Left ventricle myocardium inferior (tissue), 1 donor: ENCODE results near the gene MAP7. TPM values are rescaled to one million over a fixed set of nuclear protein-coding genes. Genes with fewer than 3 reads are reported as not detected.

Source experiments
- DNase-seq: peaks from one replicate; pipeline ENCODE4 v3.0.0-alpha.2; 2020
- H3K27ac ChIP-seq: fragments of 200-600 bp; replicated peaks from 2 replicates; pipeline ENCODE4 v1.8.0; 2021
- H3K27me3 ChIP-seq: fragments of 200-600 bp; 2 replicates; pipeline ENCODE4 v1.8.0; 2021; ENCODE audit warnings: low read depth
- H3K36me3 ChIP-seq: fragments of 200-600 bp; 2 replicates; pipeline ENCODE4 v1.8.0; 2021
- H3K4me1 ChIP-seq: fragments of 200-600 bp; 2 replicates; pipeline ENCODE4 v1.8.0; 2021
- H3K4me3 ChIP-seq: fragments of 200-600 bp; 2 replicates; pipeline ENCODE4 v1.8.0; 2021; ENCODE audit warnings: mild to moderate bottlenecking, moderate library complexity
- H3K9me3 ChIP-seq: fragments of 200-600 bp; replicated peaks from 2 replicates; pipeline ENCODE4 v1.8.0; 2021
- intact Hi-C: fragments of 100-400 bp; cut with micrococcal nuclease; formaldehyde crosslinking; loops from one replicate; pipeline ENCODE4 v1.11.0; 2022
- total RNA-seq: library from RNA; stranded (reverse); fragmentation: NEBNext Ultra II Directional; extraction: Animal tissue kit (Norgen Biotek cat#: 25700); gene quantifications from one replicate; pipeline ENCODE4 v1.2.1, GENCODE V29; 2021
- TF ChIP-seq, protein P1 (sequence below): fragments of 200-600 bp; IDR thresholded peaks from 2 replicates; pipeline ENCODE4 v1.8.0; 2021; ENCODE audit warnings: antibody characterized with exemption, mild to moderate bottlenecking, borderline replicate concordance
- donor health status: DM: no; HTN: yes; CAD: no; lungs with severe emphysema.

Gene MAP7
- total RNA-seq, 1 donor from 2014 or later = 3.1 TPM

DNA sequence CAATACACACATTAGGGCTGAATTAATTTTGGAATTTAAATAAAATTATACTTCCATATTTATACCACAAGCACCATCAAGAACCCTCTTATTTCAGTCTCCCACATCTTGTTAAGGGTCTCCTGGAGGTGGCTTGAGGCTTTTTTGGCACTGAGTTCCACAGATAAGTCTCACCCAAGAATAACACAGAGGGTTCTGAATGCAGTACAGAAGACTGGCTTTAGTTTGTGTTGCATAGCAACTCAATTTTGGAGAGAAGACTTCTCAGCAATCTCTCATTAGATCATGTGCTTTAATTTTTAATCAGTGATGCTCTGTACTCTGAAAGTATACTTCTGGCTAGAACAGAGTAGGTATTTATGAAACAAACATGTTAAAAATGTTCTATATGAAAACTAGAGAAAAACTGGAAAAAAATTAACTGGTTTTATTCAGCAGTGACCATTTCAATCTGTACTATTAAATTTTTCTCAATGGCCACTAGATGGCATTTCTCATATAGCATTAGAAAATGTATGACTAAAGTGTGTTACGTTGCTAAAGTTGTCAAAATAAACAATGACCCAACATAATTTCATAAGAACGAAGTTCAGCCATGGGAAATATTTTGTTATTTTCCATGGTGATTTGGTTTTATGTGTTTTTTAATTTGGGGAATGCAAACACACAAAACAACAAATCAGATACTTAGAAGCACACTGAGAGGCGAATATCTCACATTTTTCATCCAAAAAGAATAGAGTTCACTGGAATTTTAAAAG, 32.7 kb upstream of the MAP7 start:
- Histone ChIP-seq H3K27ac (peak overlapping the region; percentile 36), H3K9me3 (no peaks in the 10 kb centered on the region), H3K27me3 (no peaks in the 10 kb centered on the region), H3K4me1 (peaks cover 37% of the 10 kb centered on the region), H3K4me3 (no peak overlapping the region), H3K36me3 (peaks cover 33% of the 10 kb centered on the region)
- DNase-seq = no peak
- TF ChIP-seq, protein P1, sequence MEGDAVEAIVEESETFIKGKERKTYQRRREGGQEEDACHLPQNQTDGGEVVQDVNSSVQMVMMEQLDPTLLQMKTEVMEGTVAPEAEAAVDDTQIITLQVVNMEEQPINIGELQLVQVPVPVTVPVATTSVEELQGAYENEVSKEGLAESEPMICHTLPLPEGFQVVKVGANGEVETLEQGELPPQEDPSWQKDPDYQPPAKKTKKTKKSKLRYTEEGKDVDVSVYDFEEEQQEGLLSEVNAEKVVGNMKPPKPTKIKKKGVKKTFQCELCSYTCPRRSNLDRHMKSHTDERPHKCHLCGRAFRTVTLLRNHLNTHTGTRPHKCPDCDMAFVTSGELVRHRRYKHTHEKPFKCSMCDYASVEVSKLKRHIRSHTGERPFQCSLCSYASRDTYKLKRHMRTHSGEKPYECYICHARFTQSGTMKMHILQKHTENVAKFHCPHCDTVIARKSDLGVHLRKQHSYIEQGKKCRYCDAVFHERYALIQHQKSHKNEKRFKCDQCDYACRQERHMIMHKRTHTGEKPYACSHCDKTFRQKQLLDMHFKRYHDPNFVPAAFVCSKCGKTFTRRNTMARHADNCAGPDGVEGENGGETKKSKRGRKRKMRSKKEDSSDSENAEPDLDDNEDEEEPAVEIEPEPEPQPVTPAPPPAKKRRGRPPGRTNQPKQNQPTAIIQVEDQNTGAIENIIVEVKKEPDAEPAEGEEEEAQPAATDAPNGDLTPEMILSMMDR = peak; percentile 62
- intact Hi-C loops = loop anchor here (10.0 kb wide), 1 partner anchor 212 kb away; the partner anchor contains the start of gene MAP3K5

DNA sequence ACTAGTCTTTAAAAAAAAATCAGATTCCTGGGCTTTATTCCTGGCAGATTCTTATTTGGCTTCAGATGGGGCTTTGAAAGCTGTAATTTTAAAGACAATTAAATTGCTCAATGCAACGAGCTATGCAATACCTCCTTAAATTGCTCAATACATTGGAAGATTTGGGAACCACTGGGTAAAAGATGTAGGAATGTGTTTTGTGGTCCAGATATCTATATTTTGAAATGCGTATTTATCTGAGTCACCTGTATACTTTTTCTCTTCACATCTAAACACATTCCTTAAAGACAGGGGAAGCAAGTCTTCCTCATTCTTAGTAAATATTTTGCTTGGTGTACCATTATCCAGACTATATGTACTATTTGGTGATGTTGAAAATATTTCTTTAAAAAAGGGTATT, 29.6 kb upstream of the MAP7 start:
- no peak for DNase-seq
- H3K36me3 ChIP-seq = peaks cover 53% of the 10 kb centered on the region
- H3K4me3 ChIP-seq = no peak overlapping the region
- peaks cover 15% of the 10 kb centered on the region for H3K4me1 ChIP-seq
- TF ChIP-seq, protein P1 = no peak
- no peaks in the 10 kb centered on the region for H3K9me3 ChIP-seq
- H3K27me3 ChIP-seq = no peaks in the 10 kb centered on the region
- intact Hi-C loops = loop anchor here (10.0 kb wide), 1 partner anchor 215 kb away; the partner anchor contains the start of gene MAP3K5
- H3K27ac ChIP-seq = no peak overlapping the region

DNA sequence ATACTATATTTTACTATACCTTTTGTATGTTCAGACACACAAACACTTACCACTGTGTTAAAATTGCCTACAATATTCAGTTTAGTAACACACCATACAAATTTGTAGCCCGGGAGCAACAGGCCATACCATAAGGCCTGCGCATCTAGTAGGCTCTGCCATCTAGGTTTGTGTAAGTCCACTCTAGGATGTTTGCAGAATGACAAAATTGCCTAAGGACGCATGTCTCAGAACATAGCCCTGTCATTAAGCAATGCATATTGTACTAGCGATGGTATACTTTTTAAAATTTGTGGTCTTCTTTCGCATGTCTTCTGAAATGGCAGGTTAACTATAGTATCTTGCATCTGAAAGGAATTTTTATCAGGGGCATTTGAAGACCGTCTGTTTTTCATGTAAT, 26.6 kb upstream of the MAP7 start:
- DNase-seq = no peak
- H3K4me1 ChIP-seq = no peaks in the 10 kb centered on the region

DNA sequence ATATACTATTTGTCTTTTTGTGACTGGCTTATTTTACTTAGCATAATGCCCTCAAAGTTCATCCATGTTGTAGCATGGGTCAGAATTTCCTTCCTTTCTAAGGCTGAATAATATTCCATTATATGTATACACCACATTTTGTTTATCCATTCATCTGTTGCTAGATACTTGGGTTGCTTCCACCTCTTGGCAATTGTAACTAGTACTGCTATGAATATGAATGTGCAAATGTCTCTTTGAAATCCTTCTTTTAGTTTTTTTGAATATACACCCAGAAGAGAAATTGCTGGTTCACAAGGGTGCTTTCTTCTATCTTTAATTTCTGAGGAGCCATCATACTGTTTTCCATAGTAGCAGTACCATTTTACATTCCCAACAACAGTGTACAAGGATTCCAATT, 21.3 kb upstream of the MAP7 start:
- intact Hi-C loops = no loop called here
- TF ChIP-seq, protein P1 = no peak
- Histone ChIP-seq H3K27ac (no peak overlapping the region), H3K36me3 (peaks cover 34% of the 10 kb centered on the region), H3K4me1 (no peaks in the 10 kb centered on the region), H3K27me3 (no peaks in the 10 kb centered on the region), H3K4me3 (no peak overlapping the region), H3K9me3 (peaks cover 12% of the 10 kb centered on the region)
- no peak for DNase-seq

More for the DNA sequence above, 26.6 kb upstream of the MAP7 start:
- TF ChIP-seq, protein P1 = no peak
- no peak overlapping the region for H3K27ac ChIP-seq
- no peaks in the 10 kb centered on the region for H3K9me3 ChIP-seq
- peaks cover 62% of the 10 kb centered on the region for H3K36me3 ChIP-seq
- no peaks in the 10 kb centered on the region for H3K27me3 ChIP-seq
- intact Hi-C loops = no loop called here
- no peak overlapping the region for H3K4me3 ChIP-seq

DNA sequence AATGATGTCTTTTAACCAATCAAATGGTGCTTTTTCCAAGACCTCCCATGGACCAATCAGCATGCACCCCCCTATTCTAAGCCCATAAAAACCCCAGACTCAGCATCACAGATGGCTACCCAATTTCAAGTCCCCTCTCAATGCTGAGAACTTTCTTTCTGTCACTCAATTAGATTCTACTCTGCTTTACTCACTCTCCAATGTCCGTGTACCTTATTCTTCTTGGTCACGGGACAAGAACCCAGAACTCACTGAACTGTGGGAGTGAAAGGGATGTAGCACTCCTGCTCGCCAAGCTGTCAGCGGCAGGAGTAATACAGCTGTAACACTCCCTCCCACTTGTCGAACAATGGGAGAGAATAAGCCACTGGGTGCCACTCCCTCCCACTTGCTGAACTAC, 20.8 kb upstream of the MAP7 start:
- Histone ChIP-seq H3K27ac (no peak overlapping the region), H3K4me1 (no peaks in the 10 kb centered on the region), H3K27me3 (no peaks in the 10 kb centered on the region), H3K4me3 (no peak overlapping the region), H3K9me3 (peaks cover 12% of the 10 kb centered on the region), H3K36me3 (peaks cover 34% of the 10 kb centered on the region)
- TF ChIP-seq, protein P1 = no peak
- intact Hi-C loops = no loop called here
- DNase-seq = no peak
